ENCODE results near the gene PPP2R5A. TPM values are rescaled to one million over a fixed set of nuclear protein-coding genes. Genes with fewer than 3 reads are reported as not detected.

Gene PPP2R5A
- total RNA-seq, 4 donors from 2014 or later = 32.2 to 68.3 (median 51.8) TPM

- H3K4me3 ChIP-seq = no peak overlapping the region
- H3K9me3 ChIP-seq = no peaks in the 10 kb centered on the region
- 74 to 81% methylated on average over 4 to 5 of the region's 5 CpGs for WGBS, 2 donors (ENCODE audit: low coverage in 1 of 2)
- H3K36me3 ChIP-seq = peaks cover 0 to 9% (median 0%) of the 10 kb centered on the region in 4 donors
- intact Hi-C loops (cut with DNase I; ENCODE audit: low total_unique reads) = no loop called here
- H3K27ac ChIP-seq = no peak overlapping the region
- H3K4me1 ChIP-seq = no peaks in the 10 kb centered on the region
- TF ChIP-seq POLR2A (IDR thresholded peaks at IDR 0.05) (no peak), POLR2AphosphoS5 (IDR thresholded peaks at IDR 0.05) (no peak), CTCF (IDR thresholded peaks at IDR 0.05) (no peak)
- no peaks in the 10 kb centered on the region for H3K27me3 ChIP-seq
- in situ Hi-C loops (cut with MboI; ENCODE audit: low pct_ligation_motif_present in 1 of 4, low pct_unique_long_range_greater_than_20kb in 1 of 4, low sequenced_read_pairs in 3 of 4) = loop anchor here in 2 of 4 donors (10.0 kb wide), 2 partner anchors 79 to 311 kb away; no protein-coding TSS in a partner anchor
- no peak for DNase-seq
Measured at GRCh38 chr1:212375986-212376385, 90.8 kb downstream of the PPP2R5A start.

- Histone ChIP-seq H3K4me3 (no peak overlapping the region), H3K4me1 (no peaks in the 10 kb centered on the region), H3K9me3 (no peaks in the 10 kb centered on the region), H3K27ac (no peak overlapping the region), H3K36me3 (peaks cover 0 to 4% (median 0%) of the 10 kb centered on the region in 4 donors), H3K27me3 (no peaks in the 10 kb centered on the region)
- 100% methylated on average over 3 of the region's 3 CpGs; no CpG with 5 or more reads in 1 of the 2 donors for WGBS, 2 donors (ENCODE audit: low coverage in 1 of 2)
- in situ Hi-C loops (cut with MboI; ENCODE audit: low pct_ligation_motif_present in 1 of 4, low pct_unique_long_range_greater_than_20kb in 1 of 4, low sequenced_read_pairs in 3 of 4) (loop anchor here in 2 of 4 donors (10.0 kb wide), 2 partner anchors 77 to 313 kb away; no protein-coding TSS in a partner anchor), intact Hi-C loops (cut with DNase I; ENCODE audit: low total_unique reads) (no loop called here)
- no peak for DNase-seq
- TF ChIP-seq CTCF (IDR thresholded peaks at IDR 0.05) = no peak
- TF ChIP-seq EP300 (IDR thresholded peaks at IDR 0.05; ENCODE audit: low read depth) = no peak
- TF ChIP-seq POLR2A (IDR thresholded peaks at IDR 0.05) = no peak
- no peak for TF ChIP-seq POLR2AphosphoS5 (IDR thresholded peaks at IDR 0.05)
Measured at GRCh38 chr1:212377644-212378043, 92.4 kb downstream of the PPP2R5A start.

- Histone ChIP-seq H3K9me3 (no peaks in the 10 kb centered on the region), H3K27me3 (no peaks in the 10 kb centered on the region), H3K36me3 (peaks cover 0 to 6% (median 0%) of the 10 kb centered on the region in 4 donors), H3K4me1 (no peaks in the 10 kb centered on the region), H3K4me3 (no peak overlapping the region), H3K27ac (no peak overlapping the region)
- no peak for DNase-seq
- intact Hi-C loops (cut with DNase I; ENCODE audit: low total_unique reads) (no loop called here), in situ Hi-C loops (cut with MboI; ENCODE audit: low pct_ligation_motif_present in 1 of 4, low pct_unique_long_range_greater_than_20kb in 1 of 4, low sequenced_read_pairs in 3 of 4) (loop anchor here in 2 of 4 donors (10.0 kb wide), 2 partner anchors 75 to 315 kb away; no protein-coding TSS in a partner anchor)
- no peak for TF ChIP-seq CTCF (IDR thresholded peaks at IDR 0.05)
- TF ChIP-seq POLR2AphosphoS5 (IDR thresholded peaks at IDR 0.05) = no peak
- no peak for TF ChIP-seq POLR2A (IDR thresholded peaks at IDR 0.05)
- no peak for TF ChIP-seq EP300 (IDR thresholded peaks at IDR 0.05; ENCODE audit: low read depth)
- 97% methylated on average over 2 of the region's 2 CpGs; no CpG with 5 or more reads in 1 of the 2 donors for WGBS, 2 donors (ENCODE audit: low coverage in 1 of 2)
Measured at GRCh38 chr1:212379366-212379765, 94.2 kb downstream of the PPP2R5A start.

GRCh38 chr1:212381397-212382035, 96.3 kb downstream of the PPP2R5A start:
- Histone ChIP-seq H3K36me3 (peaks cover 0 to 8% (median 0%) of the 10 kb centered on the region in 4 donors), H3K27ac (no peak overlapping the region), H3K4me3 (no peak overlapping the region), H3K9me3 (no peaks in the 10 kb centered on the region), H3K27me3 (no peaks in the 10 kb centered on the region), H3K4me1 (no peaks in the 10 kb centered on the region)
- DNase-seq = no peak
- 63 to 83% methylated on average over 3 to 4 of the region's 4 CpGs for WGBS, 2 donors (ENCODE audit: low coverage in 1 of 2)
- intact Hi-C loops (cut with DNase I; ENCODE audit: low total_unique reads) (no loop called here), in situ Hi-C loops (cut with MboI; ENCODE audit: low pct_ligation_motif_present in 1 of 4, low pct_unique_long_range_greater_than_20kb in 1 of 4, low sequenced_read_pairs in 3 of 4) (no loop called here)
- no peak for TF ChIP-seq EP300 (IDR thresholded peaks at IDR 0.05; ENCODE audit: low read depth)
- no peak for TF ChIP-seq CTCF (IDR thresholded peaks at IDR 0.05)
- TF ChIP-seq POLR2A (IDR thresholded peaks at IDR 0.05) = no peak
- TF ChIP-seq POLR2AphosphoS5 (IDR thresholded peaks at IDR 0.05) = no peak
